ENCODE results near the gene FDX1.

The FDX1 gene

GRCh38 chr11:110431674-110432073 is 1.9 kb downstream of the FDX1 start:
- DNase-seq = peak; percentile 76

GRCh38 chr11:110432713-110433392 is 3.1 kb downstream of the FDX1 start:
- DNase-seq = no peak

GRCh38 chr11:110433393-110434333 is 3.9 kb downstream of the FDX1 start:
- peak; percentile 68 for DNase-seq

- peak; percentile 67 for DNase-seq
Measured at GRCh38 chr11:110434952-110435779, 5.4 kb downstream of the FDX1 start.

GRCh38 chr11:110435780-110436717 is 6.3 kb downstream of the FDX1 start:
- no peak for DNase-seq

- no peak for DNase-seq
Measured at GRCh38 chr11:110438017-110438416, 8.3 kb downstream of the FDX1 start.

- DNase-seq = no peak
Measured at GRCh38 chr11:110445437-110445836, 15.7 kb downstream of the FDX1 start.

GRCh38 chr11:110446061-110446460 is 16.3 kb downstream of the FDX1 start:
- DNase-seq = no peak

- no peak for DNase-seq
Measured at GRCh38 chr11:110446594-110446993, 16.8 kb downstream of the FDX1 start.

- no peak for DNase-seq
Measured at GRCh38 chr11:110447343-110447742, 17.6 kb downstream of the FDX1 start.

- DNase-seq = peak; percentile 66
Measured at GRCh38 chr11:110447897-110448745, 18.4 kb downstream of the FDX1 start.

GRCh38 chr11:110450246-110450645 is 20.5 kb downstream of the FDX1 start:
- DNase-seq = no peak

GRCh38 chr11:110452720-110453119 is 23.0 kb downstream of the FDX1 start:
- no peak for DNase-seq

GRCh38 chr11:110453684-110454354 is 24.1 kb downstream of the FDX1 start:
- no peak for DNase-seq

GRCh38 chr11:110454609-110455008 is 24.9 kb downstream of the FDX1 start:
- DNase-seq = no peak

- no peak for DNase-seq
Measured at GRCh38 chr11:110455718-110456117, 26.0 kb downstream of the FDX1 start.

GRCh38 chr11:110463153-110463552 is 33.4 kb downstream of the FDX1 start:
- peak; percentile 79 for DNase-seq

GRCh38 chr11:110465231-110465630 is 35.5 kb downstream of the FDX1 start:
- no peak for DNase-seq

GRCh38 chr11:110467556-110467955 is 37.8 kb downstream of the FDX1 start:
- peak; percentile 58 for DNase-seq

- no peak for DNase-seq
Measured at GRCh38 chr11:110468121-110468520, 38.4 kb downstream of the FDX1 start.
